Activated T-helper 17 cell treated with anti-CD3 and anti-CD28 coated beads, Interleukin-2, amount 50 U/mL, for 72 hours (primary cell): Measurements from ENCODE around the gene PUM2. TPM values are rescaled to one million over a fixed set of nuclear protein-coding genes. Genes with fewer than 3 reads are reported as not detected.
A peak's percentile ranks its signal among the peaks of the same experiment; 100 is the strongest.
"Not testable (repeated sequence)": the region's sequence is repeated elsewhere in the genome, so short reads cannot be mapped to it uniquely, and the experiment has no call there.

Experiments used
- ATAC-seq: fragments of 150-1000 bp; cut with Tn5 transposase; replicated peaks from 2 replicates; pipeline ENCODE4 v1.10.0; 2021; ENCODE audit warnings: mild to moderate bottlenecking, moderate library complexity
- H3K27ac Mint-ChIP-seq: one replicate; pipeline ENCODE4 v1.8.0; 2022; ENCODE audit warnings: mixed read lengths
- H3K27me3 Mint-ChIP-seq: one replicate; pipeline ENCODE4 v1.8.0; 2022; ENCODE audit warnings: mixed read lengths
- H3K36me3 Mint-ChIP-seq: one replicate; pipeline ENCODE4 v1.8.0; 2022; ENCODE audit warnings: low read depth, mild to moderate bottlenecking, mixed read lengths
- H3K4me1 Mint-ChIP-seq: one replicate; pipeline ENCODE4 v1.8.0; 2022; ENCODE audit warnings: mixed read lengths
- H3K4me3 Mint-ChIP-seq: one replicate; pipeline ENCODE4 v1.8.0; 2022; ENCODE audit warnings: mild to moderate bottlenecking, mixed read lengths
- H3K9me3 Mint-ChIP-seq: one replicate; pipeline ENCODE4 v1.8.0; 2022; ENCODE audit warnings: mixed read lengths
- total RNA-seq, 2 donors: library from RNA; stranded (reverse); gene quantifications; one replicate each; pipeline ENCODE4 v1.2.3, GENCODE V29; 2022

PUM2 gene
- total RNA-seq, 2 donors from 2014 or later = 113 to 120 TPM

- peaks cover 7% of the 10 kb centered on the region for H3K4me1 Mint-ChIP-seq
- no peak overlapping the region for H3K27ac Mint-ChIP-seq
- no peaks in the 10 kb centered on the region for H3K36me3 Mint-ChIP-seq
- no peaks in the 10 kb centered on the region for H3K9me3 Mint-ChIP-seq
- no peak overlapping the region for H3K4me3 Mint-ChIP-seq
- no peak for ATAC-seq
- H3K27me3 Mint-ChIP-seq = no peaks in the 10 kb centered on the region
Measured at GRCh38 chr2:20378891-20379519, 28.4 kb upstream of the PUM2 start.

- ATAC-seq = no peak
- Mint-ChIP-seq H3K4me1 (peaks cover 5% of the 10 kb centered on the region), H3K27me3 (no peaks in the 10 kb centered on the region), H3K9me3 (no peaks in the 10 kb centered on the region), H3K36me3 (no peaks in the 10 kb centered on the region), H3K27ac (no peak overlapping the region), H3K4me3 (no peak overlapping the region)
Measured at GRCh38 chr2:20378341-20378740, 27.7 kb upstream of the PUM2 start.

DNA sequence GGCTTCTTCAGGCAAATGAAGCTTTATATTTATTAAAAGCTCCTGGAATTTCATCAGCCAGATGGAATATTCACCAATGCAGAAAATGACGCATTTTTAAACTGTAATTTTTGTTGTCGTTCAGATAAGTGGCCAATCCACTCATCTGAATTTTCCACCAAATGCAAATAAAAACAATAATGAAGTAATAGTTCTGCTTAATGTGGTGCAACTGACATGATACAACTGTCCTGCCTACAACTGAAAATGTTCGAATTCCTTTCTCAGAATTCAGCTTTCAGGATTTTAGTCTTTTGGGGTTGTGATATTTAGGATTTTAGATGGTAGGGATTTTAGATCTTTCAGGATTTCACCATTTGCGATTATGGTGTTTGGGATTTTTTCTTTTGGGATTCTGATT, 27.1 kb upstream of the PUM2 start:
- ATAC-seq = no peak
- Mint-ChIP-seq H3K27ac (no peak overlapping the region), H3K4me1 (no peaks in the 10 kb centered on the region), H3K4me3 (no peak overlapping the region), H3K9me3 (no peaks in the 10 kb centered on the region), H3K27me3 (no peaks in the 10 kb centered on the region), H3K36me3 (no peaks in the 10 kb centered on the region)

DNA sequence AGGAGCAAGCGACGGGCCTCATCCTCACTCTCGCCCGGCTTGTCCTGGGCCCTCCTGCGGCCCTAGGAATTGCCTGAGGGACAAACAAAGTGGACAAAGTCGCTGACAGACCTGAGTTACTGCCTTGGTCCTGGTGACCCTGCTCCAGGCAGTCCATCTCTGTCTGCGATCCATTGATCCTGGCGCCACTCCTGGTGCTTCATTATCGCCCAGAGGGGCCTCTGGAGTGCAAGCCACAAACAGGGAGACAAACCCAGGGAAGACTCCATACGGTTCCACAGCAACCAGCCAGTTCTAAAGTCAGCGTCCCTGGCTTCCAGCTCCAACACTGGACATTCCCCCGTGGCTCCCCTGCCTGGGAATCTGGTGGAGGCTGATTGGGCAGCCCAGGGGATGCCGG, 24.3 kb upstream of the PUM2 start:
- H3K36me3 Mint-ChIP-seq, H3K4me1 Mint-ChIP-seq, ATAC-seq, H3K27ac Mint-ChIP-seq, H3K4me3 Mint-ChIP-seq, H3K9me3 Mint-ChIP-seq, H3K27me3 Mint-ChIP-seq: not testable (repeated sequence)

GRCh38 chr2:20372896-20373640, 22.4 kb upstream of the PUM2 start:
- no peak overlapping the region for H3K4me3 Mint-ChIP-seq
- no peak for ATAC-seq
- no peaks in the 10 kb centered on the region for H3K4me1 Mint-ChIP-seq
- no peaks in the 10 kb centered on the region for H3K36me3 Mint-ChIP-seq
- peaks cover 8% of the 10 kb centered on the region for H3K27me3 Mint-ChIP-seq
- peaks cover 3% of the 10 kb centered on the region for H3K9me3 Mint-ChIP-seq
- H3K27ac Mint-ChIP-seq = no peak overlapping the region

- H3K4me3 Mint-ChIP-seq = no peak overlapping the region
- peaks cover 9% of the 10 kb centered on the region for H3K4me1 Mint-ChIP-seq
Measured at GRCh38 chr2:20371323-20372025, 20.8 kb upstream of the PUM2 start.

GRCh38 chr2:20370191-20370590, 19.5 kb upstream of the PUM2 start:
- Mint-ChIP-seq H3K4me3 (no peak overlapping the region), H3K4me1 (peaks cover 19% of the 10 kb centered on the region), H3K36me3 (no peaks in the 10 kb centered on the region), H3K27me3 (peaks cover 8% of the 10 kb centered on the region), H3K27ac (no peak overlapping the region), H3K9me3 (peaks cover 3% of the 10 kb centered on the region)
- ATAC-seq = no peak

More at GRCh38 chr2:20371323-20372025, 20.8 kb upstream of the PUM2 start:
- H3K9me3 Mint-ChIP-seq = peaks cover 3% of the 10 kb centered on the region
- H3K27me3 Mint-ChIP-seq = peaks cover 8% of the 10 kb centered on the region
- no peak for ATAC-seq
- H3K27ac Mint-ChIP-seq = no peak overlapping the region
- no peaks in the 10 kb centered on the region for H3K36me3 Mint-ChIP-seq

- Mint-ChIP-seq H3K4me3 (no peak overlapping the region), H3K36me3 (no peaks in the 10 kb centered on the region), H3K27me3 (peaks cover 8% of the 10 kb centered on the region), H3K9me3 (peaks cover 3% of the 10 kb centered on the region), H3K4me1 (peaks cover 21% of the 10 kb centered on the region), H3K27ac (no peak overlapping the region)
- ATAC-seq = no peak
Measured at GRCh38 chr2:20369366-20369765, 18.7 kb upstream of the PUM2 start.

DNA sequence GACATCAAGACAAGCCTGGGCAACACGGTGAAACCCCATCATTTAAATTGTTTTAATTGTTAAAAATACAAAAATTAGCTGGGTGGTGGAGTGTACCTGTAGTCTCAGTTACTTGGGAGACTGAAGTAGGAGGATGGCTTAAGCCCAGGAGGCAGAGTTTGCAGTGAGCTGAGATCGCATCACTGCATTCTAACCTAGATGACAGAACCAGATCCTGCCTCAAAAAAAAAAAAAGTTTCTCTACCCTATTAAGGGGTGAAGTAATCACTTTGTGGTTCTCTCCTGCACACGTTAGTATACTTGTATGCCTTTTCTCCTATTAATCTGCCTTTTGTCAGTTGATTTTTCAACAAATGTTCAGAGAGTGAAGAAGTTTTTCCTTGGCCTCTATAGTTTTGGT, 18.1 kb upstream of the PUM2 start:
- no peak for ATAC-seq
- no peaks in the 10 kb centered on the region for H3K36me3 Mint-ChIP-seq
- peaks cover 3% of the 10 kb centered on the region for H3K9me3 Mint-ChIP-seq
- H3K4me1 Mint-ChIP-seq = peaks cover 21% of the 10 kb centered on the region
- H3K4me3 Mint-ChIP-seq = no peak overlapping the region
- peaks cover 8% of the 10 kb centered on the region for H3K27me3 Mint-ChIP-seq
- no peak overlapping the region for H3K27ac Mint-ChIP-seq

GRCh38 chr2:20367929-20368328, 17.3 kb upstream of the PUM2 start:
- H3K4me1 Mint-ChIP-seq = peaks cover 21% of the 10 kb centered on the region
- not testable (repeated sequence) for H3K27me3 Mint-ChIP-seq, H3K4me3 Mint-ChIP-seq, H3K9me3 Mint-ChIP-seq, H3K36me3 Mint-ChIP-seq, ATAC-seq
- H3K27ac Mint-ChIP-seq = peak overlapping the region; percentile 82

- Mint-ChIP-seq H3K27me3 (peaks cover 8% of the 10 kb centered on the region), H3K9me3 (peaks cover 3% of the 10 kb centered on the region), H3K4me1 (peaks cover 21% of the 10 kb centered on the region), H3K4me3 (peak overlapping the region; percentile 56), H3K36me3 (no peaks in the 10 kb centered on the region), H3K27ac (peak overlapping the region; percentile 82)
- ATAC-seq = peak; percentile 80
Measured at GRCh38 chr2:20366672-20367116, 16.1 kb upstream of the PUM2 start.

DNA sequence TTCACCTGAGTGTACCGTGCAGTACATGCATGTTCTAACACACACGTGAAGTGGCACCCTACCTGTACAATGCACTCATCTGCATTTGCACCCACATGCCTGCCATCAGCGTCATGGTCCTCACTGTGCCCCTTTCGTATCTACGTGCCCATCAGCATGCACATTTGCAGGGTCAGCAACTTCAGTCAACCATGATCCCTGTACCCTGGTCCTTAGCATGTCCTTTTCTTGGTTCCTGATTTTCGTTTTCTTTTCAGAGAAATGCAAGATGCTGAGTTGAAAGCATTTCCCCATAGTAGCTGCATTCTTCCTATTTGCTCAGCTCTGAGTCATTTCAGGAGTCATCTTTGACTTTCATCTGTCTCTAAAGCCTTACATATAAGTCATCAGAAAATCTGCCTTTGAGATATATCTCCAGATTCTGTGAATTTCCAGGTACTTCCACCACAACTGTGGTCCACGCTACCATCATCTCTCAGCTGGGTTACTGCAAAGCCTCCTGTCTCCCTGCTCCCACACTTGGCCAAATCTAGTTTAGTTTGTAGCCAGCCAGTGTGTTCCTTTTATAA, 14.7 kb upstream of the PUM2 start:
- Mint-ChIP-seq H3K27me3 (peaks cover 5% of the 10 kb centered on the region), H3K36me3 (no peaks in the 10 kb centered on the region), H3K4me1 (peaks cover 21% of the 10 kb centered on the region), H3K27ac (peak overlapping the region; percentile 82), H3K9me3 (peaks cover 3% of the 10 kb centered on the region), H3K4me3 (peak overlapping the region; percentile 56)
- peak; percentile 73 for ATAC-seq

DNA sequence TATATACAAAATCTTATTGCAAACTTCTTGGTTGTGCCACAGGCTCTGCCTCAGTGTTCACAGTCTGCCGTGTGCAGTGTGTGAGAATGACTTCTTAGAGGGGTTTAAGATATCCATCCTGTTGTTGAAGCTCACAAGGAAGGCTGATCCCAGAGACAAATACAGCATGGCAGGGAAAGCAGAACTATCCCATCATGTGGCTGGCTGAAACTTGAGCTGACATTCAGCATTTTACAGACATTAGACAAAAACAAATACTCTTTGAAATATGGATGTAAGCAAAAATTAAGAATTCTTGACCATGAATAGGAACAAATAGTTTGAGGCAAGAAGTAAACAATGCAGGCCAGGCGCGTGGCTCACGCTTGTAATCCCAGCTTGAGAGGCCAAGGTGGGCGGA, 12.9 kb upstream of the PUM2 start:
- Mint-ChIP-seq H3K9me3 (peaks cover 3% of the 10 kb centered on the region), H3K27ac (no peak overlapping the region), H3K36me3 (no peaks in the 10 kb centered on the region), H3K4me1 (peaks cover 21% of the 10 kb centered on the region), H3K27me3 (no peaks in the 10 kb centered on the region), H3K4me3 (no peak overlapping the region)
- no peak for ATAC-seq

GRCh38 chr2:20362701-20363435, 12.2 kb upstream of the PUM2 start:
- Mint-ChIP-seq H3K4me1 (peaks cover 21% of the 10 kb centered on the region), H3K4me3 (no peak overlapping the region), H3K36me3 (no peaks in the 10 kb centered on the region), H3K9me3 (no peaks in the 10 kb centered on the region), H3K27ac (no peak overlapping the region), H3K27me3 (no peaks in the 10 kb centered on the region)
- no peak for ATAC-seq
